HCT116 (cell line): ENCODE data around the gene LHX5. TPM values are rescaled to one million over a fixed set of nuclear protein-coding genes. Genes with fewer than 3 reads are reported as not detected.

Source experiments
- ATAC-seq: fragments of 200-7000 bp; cut with Tn5 transposase; 2 replicates; pipeline ENCODE4 v1.9.1; 2020; ENCODE audit warnings: mild to moderate bottlenecking, moderate library complexity
- BruUV-seq: library from RNA; stranded (reverse); fragments of 400-500 nt; replicated peaks from 2 replicates; lab custom pipeline; 2021; lab: Mats Ljungman, UMichigan
- CTCF ChIA-PET: fragments of 300-600 bp; sonication (Branson Sonifier 250); formaldehyde crosslinking; loops from one replicate; lab custom pipeline; 2021; ENCODE audit warnings: antibody characterized with exemption; lab: Charles Lee
- POLR2A ChIA-PET: fragments of 300-600, 350-600 bp; sonication (Branson Sonifier 250); formaldehyde crosslinking; loops from one replicate; lab custom pipeline; 2021; ENCODE audit warnings: antibody characterized with exemption; lab: Charles Lee
- RAD21 ChIA-PET, 2 experiments: fragments of 300-600 bp; sonication (Branson Sonifier 250); formaldehyde crosslinking; loops; one replicate each; lab custom pipeline; 2023; ENCODE audit warnings: low total read pairs in 2 of 2; ENCODE audit not compliant: uncharacterized antibody in 2 of 2, unreplicated experiment in 2 of 2, low non-redundant PET in 1 of 2; lab: Charles Lee
- DNase-seq: peaks from one replicate; pipeline ENCODE4 v3.0.0-alpha.2; 2010; ENCODE audit warnings: low read depth, low spot score
- H2AFZ ChIP-seq: fragments of 200-600 bp; shearing (Covaris generic), sonication (generic); 2 replicates; pipeline ENCODE4 v1.6.1; 2017; ENCODE audit warnings: low read depth, mixed run types, mixed read lengths, antibody characterized with exemption, low read length; ENCODE audit not compliant: poor library complexity, severe bottlenecking
- H3K27ac ChIP-seq: 2 replicates; pipeline ENCODE4 v1.5.1; 2012; ENCODE audit warnings: low read depth, low read length
- H3K27me3 ChIP-seq: fragments of 200-600 bp; sonication (generic); 2 replicates; pipeline ENCODE4 v1.6.1; 2016; ENCODE audit warnings: mixed run types, low read length, mixed read lengths; ENCODE audit not compliant: insufficient read depth
- H3K36me3 ChIP-seq, 2 experiments: fragments of 200-500 bp in 1 of 2; fragments of 200-600 bp in 1 of 2; sonication (Bioruptor generic) in 1 of 2; sonication (generic) in 1 of 2; 2 replicates each; pipeline versions ENCODE4 v1.5.1 to v1.6.1; 2014 to 2016; ENCODE audit warnings: low read length in 2 of 2, inconsistent platforms in 1 of 2, mixed read lengths in 1 of 2, mixed run types in 1 of 2; ENCODE audit not compliant: insufficient read depth in 2 of 2, control insufficient read depth in 1 of 2
- H3K4me1 ChIP-seq, 2 experiments: fragments of 200-600 bp in 1 of 2; sonication (generic) in 1 of 2; 2 replicates each; pipeline versions ENCODE4 v1.5.1 to v1.6.1; 2012 to 2017; ENCODE audit warnings: low read length in 2 of 2, inconsistent platforms in 1 of 2, mild to moderate bottlenecking in 1 of 2, mixed read lengths in 1 of 2, mixed run types in 1 of 2, moderate library complexity in 1 of 2; ENCODE audit not compliant: insufficient read depth in 2 of 2, control insufficient read depth in 1 of 2
- H3K4me2 ChIP-seq: fragments of 200-600 bp; sonication (generic); 2 replicates; pipeline ENCODE4 v1.6.1; 2017; ENCODE audit warnings: mixed run types, low read length, mixed read lengths
- H3K4me3 ChIP-seq, 2 experiments: fragments of 200-600 bp in 1 of 2; sonication (generic) in 1 of 2; replicated peaks in 1 of 2; 2 replicates each; pipeline ENCODE4 v1.5.1; 2011 to 2016; ENCODE audit warnings: low read length in 2 of 2, control low read depth in 1 of 2, low read depth in 1 of 2, mild to moderate bottlenecking in 1 of 2, mixed read lengths in 1 of 2, mixed run types in 1 of 2
- H3K79me2 ChIP-seq: fragments of 200-600 bp; sonication (generic); 2 replicates; pipeline ENCODE4 v1.6.1; 2017; ENCODE audit warnings: mild to moderate bottlenecking, mixed run types, low read length, moderate library complexity, mixed read lengths; ENCODE audit not compliant: insufficient read depth
- H3K9ac ChIP-seq: fragments of 200-600 bp; sonication (generic); 2 replicates; pipeline ENCODE4 v1.6.1; 2016; ENCODE audit warnings: low read length, mixed read lengths
- H3K9me2 ChIP-seq: fragments of 200-600 bp; sonication (generic), shearing (Covaris generic); 2 replicates; pipeline ENCODE4 v1.6.1; 2017; ENCODE audit warnings: mixed run types, mild to moderate bottlenecking, moderate library complexity; ENCODE audit not compliant: insufficient read depth
- H3K9me3 ChIP-seq, 2 experiments: fragments of 200-500 bp in 1 of 2; fragments of 200-600 bp in 1 of 2; sonication (Bioruptor generic) in 1 of 2; sonication (generic) in 1 of 2; 2 replicates each; pipeline ENCODE4 v1.6.1; 2014 to 2017; ENCODE audit warnings: low read length in 2 of 2, mixed read lengths in 2 of 2, inconsistent platforms in 1 of 2, low read depth in 1 of 2, mild to moderate bottlenecking in 1 of 2, mixed run types in 1 of 2, moderate library complexity in 1 of 2; ENCODE audit not compliant: control insufficient read depth in 1 of 2, insufficient read depth in 1 of 2
- H4K20me1 ChIP-seq: fragments of 200-600 bp; sonication (generic), shearing (Covaris generic); 2 replicates; pipeline ENCODE4 v1.6.1; 2017; ENCODE audit warnings: mixed run types, mild to moderate bottlenecking, moderate library complexity; ENCODE audit not compliant: insufficient read depth
- ATF3 ChIP-seq: IDR thresholded peaks from 2 replicates; pipeline ENCODE4 v1.6.1; 2012
- CBX3 ChIP-seq: IDR thresholded peaks from 2 replicates; pipeline ENCODE4 v1.6.1; 2012; ENCODE audit warnings: low read depth
- CEBPB ChIP-seq: IDR thresholded peaks from 2 replicates; pipeline ENCODE4 v1.6.1; 2012; ENCODE audit warnings: low read depth
- CTCF ChIP-seq, 3 experiments: fragments of 200-600 bp in 1 of 3; sonication (generic) in 1 of 3; IDR thresholded peaks in 2 of 3; conservative IDR thresholded peaks in 1 of 3; 2 replicates each; pipeline ENCODE4 v1.5.1; 2012 to 2017; ENCODE audit warnings: low read depth in 2 of 3, low read length in 2 of 3, antibody characterized with exemption in 1 of 3, borderline replicate concordance in 1 of 3, control low read depth in 1 of 3, mild to moderate bottlenecking in 1 of 3, mixed read lengths in 1 of 3, mixed run types in 1 of 3, moderate library complexity in 1 of 3; ENCODE audit not compliant: insufficient read depth in 1 of 3
- EZH2 ChIP-seq: fragments of 200-600 bp; sonication (generic); IDR thresholded peaks from 2 replicates; pipeline ENCODE4 v1.6.1; 2017; ENCODE audit warnings: antibody characterized with exemption, mixed run types
- EZH2phosphoT487 ChIP-seq: fragments of 200-600 bp; IDR thresholded peaks from 2 replicates; pipeline ENCODE4 v1.6.1; 2018; ENCODE audit warnings: antibody characterized with exemption, borderline replicate concordance
- FOSL1 ChIP-seq: IDR thresholded peaks from 2 replicates; pipeline ENCODE4 v1.6.1; 2012; ENCODE audit warnings: low read depth
- JUND ChIP-seq: IDR thresholded peaks from 2 replicates; pipeline ENCODE4 v1.6.1; 2012
- MAX ChIP-seq: IDR thresholded peaks from 2 replicates; pipeline ENCODE4 v1.6.1; 2012
- POLR2A ChIP-seq: IDR thresholded peaks from 2 replicates; pipeline ENCODE4 v1.7.0; 2011; ENCODE audit warnings: borderline replicate concordance; ENCODE audit not compliant: insufficient read depth, insufficient read length; ENCODE audit errors: extremely low read depth
- REST ChIP-seq: IDR thresholded peaks from 2 replicates; pipeline ENCODE4 v1.6.1; 2012; ENCODE audit warnings: low read depth
- SIN3A ChIP-seq: IDR thresholded peaks from 2 replicates; pipeline ENCODE4 v1.6.1; 2012; ENCODE audit warnings: low read depth
- SP1 ChIP-seq: IDR thresholded peaks from 2 replicates; pipeline ENCODE4 v1.6.1; 2012; ENCODE audit warnings: low read depth
- TCF7L2 ChIP-seq: IDR thresholded peaks from 2 replicates; pipeline ENCODE4 v1.7.0; 2011; ENCODE audit warnings: borderline replicate concordance, inconsistent platforms; ENCODE audit not compliant: insufficient read depth, insufficient read length; ENCODE audit errors: extremely low read depth
- YY1 ChIP-seq: IDR thresholded peaks from 2 replicates; pipeline ENCODE4 v1.6.1; 2011; ENCODE audit warnings: low read length, low read depth, moderate library complexity, mild to moderate bottlenecking; ENCODE audit not compliant: insufficient replicate concordance; ENCODE audit errors: extremely low read depth
- ZBTB33 ChIP-seq: IDR thresholded peaks from 2 replicates; pipeline ENCODE4 v1.6.1; 2011; ENCODE audit warnings: mild to moderate bottlenecking, low read length, moderate library complexity; ENCODE audit not compliant: insufficient replicate concordance; ENCODE audit errors: extremely low read depth
- ZNF274 ChIP-seq: fragments of 200-500 bp; sonication (Bioruptor generic); IDR thresholded peaks from 2 replicates; pipeline ENCODE4 v1.6.1; 2014; ENCODE audit warnings: mild to moderate bottlenecking, low read depth, low read length, inconsistent platforms
- intact Hi-C: fragments of 100-400 bp; cut with micrococcal nuclease; formaldehyde crosslinking; loops from 2 replicates; pipeline ENCODE4 v1.10.0; 2022
- total RNA-seq: library from RNA; stranded (reverse); gene quantifications from one replicate; pipeline ENCODE4 v1.2.1, GENCODE V29; 2021; ENCODE audit not compliant: unreplicated experiment

The LHX5 gene
- total RNA-seq, 1 experiment from 2014 or later: 2.4 TPM

- ChIA-PET CTCF (no interaction called here), POLR2A (no interaction called here), RAD21 (no interaction called here)
- Histone ChIP-seq H3K27ac (no peak overlapping the region), H3K9me2 (no peaks in the 10 kb centered on the region), H2AFZ (no peak overlapping the region), H3K79me2 (no peaks in the 10 kb centered on the region), H3K9me3 (no peaks in the 10 kb centered on the region), H4K20me1 (no peaks in the 10 kb centered on the region), H3K4me1 (no peaks in the 10 kb centered on the region), H3K4me2 (no peak overlapping the region), H3K36me3 (no peaks in the 10 kb centered on the region), H3K9ac (no peak overlapping the region), H3K4me3 (no peak overlapping the region), H3K27me3 (peaks cover 50% of the 10 kb centered on the region)
- BruUV-seq: no TSS peak
- ATAC-seq (no peak), DNase-seq (no peak)
- TF ChIP-seq SIN3A (no peak), YY1 (no peak), POLR2A (no peak), CEBPB (no peak), ZNF274 (no peak), EZH2 (no peak), CTCF (IDR thresholded peaks at IDR 0.05 in 2 of 3, conservative IDR thresholded peaks at IDR 0.05 in 1 of 3; ENCODE audit: borderline replicate concordance in 1 of 3, insufficient read depth in 1 of 3, low read depth in 2 of 3, low read length in 2 of 3) (no peak), MAX (no peak), REST (no peak), JUND (no peak), ATF3 (no peak), EZH2phosphoT487 (no peak), SP1 (no peak), TCF7L2 (no peak), CBX3 (no peak), ZBTB33 (no peak), FOSL1 (no peak)
- intact Hi-C loops: no loop called here
These were observed 43.6 kb upstream of the LHX5 start for GRCh38 chr12:113515082-113515856.
